Measurements from ENCODE around the gene STARD7. TPM values are rescaled to one million over a fixed set of nuclear protein-coding genes. Genes with fewer than 3 reads are reported as not detected.
"Not testable (repeated sequence)": the region's sequence is repeated elsewhere in the genome, so short reads cannot be mapped to it uniquely, and the experiment has no call there.

STARD7 gene
- total RNA-seq, 6 experiments from 2014 or later: 167 to 195 (median 180) TPM

GRCh38 chr2:96143848-96144480 lies 64.7 kb downstream of the STARD7 start:
- Mint-ChIP-seq H3K9me3 (no peaks in the 10 kb centered on the region), H3K4me1 (ENCODE audit: low read depth) (peaks cover 50% of the 10 kb centered on the region), H3K27ac (0 out of 2 replicates have a peak overlapping the region, but pooled peaks have one; percentile 24), H3K4me3 (peak overlapping the region; percentile 89), H3K27me3 (ENCODE audit: insufficient read depth) (no peaks in the 10 kb centered on the region; the same call in 1 of the 2 replicates), H3K36me3 (ENCODE audit: low read depth) (peaks cover 8% of the 10 kb centered on the region; the same call in 1 of the 2 replicates)
- peak; percentile 35 for TF ChIP-seq CTCF (IDR thresholded peaks at IDR 0.05)
- no peak for DNase-seq

- Mint-ChIP-seq H3K36me3 (ENCODE audit: low read depth) (peaks cover 8% of the 10 kb centered on the region; the same call in 1 of the 2 replicates), H3K27ac (no peak overlapping the region), H3K4me3 (peak overlapping the region; percentile 89)
These were observed 65.3 kb downstream of the STARD7 start for GRCh38 chr2:96143231-96143847.

GRCh38 chr2:96142217-96143113 lies 66.2 kb downstream of the STARD7 start:
- Mint-ChIP-seq H3K36me3 (ENCODE audit: low read depth) (peaks cover 8% of the 10 kb centered on the region; the same call in 1 of the 2 replicates), H3K27ac (no peak overlapping the region), H3K4me1 (ENCODE audit: low read depth) (peaks cover 35% of the 10 kb centered on the region), H3K9me3 (no peaks in the 10 kb centered on the region), H3K4me3 (peak overlapping the region; percentile 89; the same call in 1 of the 2 replicates), H3K27me3 (ENCODE audit: insufficient read depth) (no peaks in the 10 kb centered on the region; the same call in 1 of the 2 replicates)
- no peak for TF ChIP-seq CTCF (IDR thresholded peaks at IDR 0.05)
- DNase-seq: no peak

More at GRCh38 chr2:96143231-96143847, 65.3 kb downstream of the STARD7 start:
- peaks cover 44% of the 10 kb centered on the region for H3K4me1 Mint-ChIP-seq (ENCODE audit: low read depth)
- no peak for DNase-seq
- no peaks in the 10 kb centered on the region for H3K9me3 Mint-ChIP-seq
- H3K27me3 Mint-ChIP-seq (ENCODE audit: insufficient read depth): no peaks in the 10 kb centered on the region; the same call in 1 of the 2 replicates
- no peak for TF ChIP-seq CTCF (IDR thresholded peaks at IDR 0.05)

- H3K4me3 Mint-ChIP-seq, DNase-seq, H3K9me3 Mint-ChIP-seq: not testable (repeated sequence)
These were observed 67.0 kb downstream of the STARD7 start for GRCh38 chr2:96141624-96141967.

GRCh38 chr2:96140941-96141623 lies 67.5 kb downstream of the STARD7 start:
- peaks cover 22% of the 10 kb centered on the region for H3K4me1 Mint-ChIP-seq (ENCODE audit: low read depth)
- H3K36me3 Mint-ChIP-seq (ENCODE audit: low read depth): peaks cover 8% of the 10 kb centered on the region; the same call in 1 of the 2 replicates
- H3K9me3 Mint-ChIP-seq: no peaks in the 10 kb centered on the region
- H3K27ac Mint-ChIP-seq: no peak overlapping the region
- H3K4me3 Mint-ChIP-seq: no peak overlapping the region
- peaks cover 12% of the 10 kb centered on the region for H3K27me3 Mint-ChIP-seq (ENCODE audit: insufficient read depth)
- no peak for DNase-seq
- no peak for TF ChIP-seq CTCF (IDR thresholded peaks at IDR 0.05)

More at GRCh38 chr2:96141624-96141967, 67.0 kb downstream of the STARD7 start:
- not testable (repeated sequence) for H3K27me3 Mint-ChIP-seq (ENCODE audit: insufficient read depth); H3K36me3 Mint-ChIP-seq (ENCODE audit: low read depth); H3K27ac Mint-ChIP-seq
- H3K4me1 Mint-ChIP-seq (ENCODE audit: low read depth): peaks cover 26% of the 10 kb centered on the region
